GM23248 (cell line): ENCODE data around the gene PDHX. TPM values are rescaled to one million over a fixed set of nuclear protein-coding genes. Genes with fewer than 3 reads are reported as not detected.
A peak's percentile ranks its signal among the peaks of the same experiment; 100 is the strongest.

Source experiments
- DNase-seq: peaks from one replicate; pipeline ENCODE4 v3.0.0-alpha.2; 2015
- H2AFZ ChIP-seq: fragments of 200-600 bp; sonication (generic); 2 replicates; pipeline ENCODE4 v1.6.1; 2016; ENCODE audit warnings: antibody characterized with exemption
- H3F3A ChIP-seq: fragments of 200-600 bp; sonication (generic); 2 replicates; pipeline ENCODE4 v1.6.1; 2016; ENCODE audit warnings: mild to moderate bottlenecking, antibody characterized with exemption, mixed run types; ENCODE audit not compliant: insufficient read depth
- H3K27ac ChIP-seq: fragments of 200-600 bp; sonication (generic); 2 replicates; pipeline ENCODE4 v1.5.1; 2016; ENCODE audit warnings: mild to moderate bottlenecking
- H3K27me3 ChIP-seq: fragments of 200-600 bp; sonication (generic); replicated peaks from 2 replicates; pipeline ENCODE4 v1.6.1; 2016; ENCODE audit warnings: mild to moderate bottlenecking; ENCODE audit not compliant: insufficient read depth
- H3K36me3 ChIP-seq: fragments of 200-600 bp; sonication (generic); 2 replicates; pipeline ENCODE4 v1.6.1; 2016; ENCODE audit warnings: low read depth, mild to moderate bottlenecking
- H3K4me1 ChIP-seq: fragments of 200-600 bp; sonication (generic); 2 replicates; pipeline ENCODE4 v1.6.1; 2016; ENCODE audit warnings: mild to moderate bottlenecking; ENCODE audit not compliant: insufficient read depth
- H3K4me2 ChIP-seq: fragments of 200-600 bp; sonication (generic); one replicate; pipeline ENCODE4 v1.6.1; 2016; ENCODE audit warnings: mild to moderate bottlenecking; ENCODE audit not compliant: unreplicated experiment
- H3K4me3 ChIP-seq: fragments of 200-600 bp; sonication (generic); 2 replicates; pipeline ENCODE4 v1.5.1; 2016; ENCODE audit warnings: mild to moderate bottlenecking
- H3K79me2 ChIP-seq: fragments of 200-600 bp; sonication (generic); 2 replicates; pipeline ENCODE4 v1.6.1; 2016; ENCODE audit warnings: mild to moderate bottlenecking; ENCODE audit not compliant: insufficient read depth
- H3K9ac ChIP-seq: fragments of 200-600 bp; sonication (generic); 2 replicates; pipeline ENCODE4 v1.6.1; 2016; ENCODE audit warnings: mild to moderate bottlenecking
- H3K9me2 ChIP-seq: fragments of 200-600 bp; sonication (generic); 2 replicates; pipeline ENCODE4 v1.6.1; 2016; ENCODE audit warnings: mixed run types, mild to moderate bottlenecking, moderate library complexity; ENCODE audit not compliant: insufficient read depth
- H3K9me3 ChIP-seq: fragments of 200-600 bp; sonication (generic); one replicate; pipeline ENCODE4 v1.6.1; 2017; ENCODE audit warnings: low read depth
- H4K20me1 ChIP-seq: fragments of 200-600 bp; sonication (generic); 2 replicates; pipeline ENCODE4 v1.6.0; 2016; ENCODE audit not compliant: insufficient read depth
- EZH2 ChIP-seq: fragments of 200-600 bp; sonication (generic); IDR thresholded peaks from 2 replicates; pipeline ENCODE4 v1.6.1; 2018; ENCODE audit warnings: antibody characterized with exemption, mild to moderate bottlenecking; ENCODE audit not compliant: insufficient read depth, poor library complexity, severe bottlenecking
- EZH2phosphoT487 ChIP-seq: fragments of 200-600 bp; sonication (generic); IDR thresholded peaks from 2 replicates; pipeline ENCODE4 v1.6.1; 2018; ENCODE audit warnings: antibody characterized with exemption, moderate library complexity, mild to moderate bottlenecking, low read depth; ENCODE audit not compliant: insufficient read depth
- WGBS, 2 experiments: methylation state at CpG; one replicate each; pipeline ENCODE4 v1.1.6; 2015 to 2017; ENCODE audit warnings: low lambda C conversion rate in 2 of 2, low coverage in 1 of 2; ENCODE audit errors: missing lambda C conversion rate in 2 of 2; 5-methylcytosine and 5-hydroxymethylcytosine counted together
- in situ Hi-C: fragments of 300-500 bp; cut with MboI; formaldehyde crosslinking; loops from 2 replicates; pipeline ENCODE4 v1.15.0; 2020
- polyA plus RNA-seq: library from polyadenylated mRNA; unstranded; fragments of >200 nt; fragmentation: Nextera tagmentation; extraction: Ambion mirVana; gene quantifications from 2 replicates; pipeline ENCODE4 v1.2.1, GENCODE V29; 2016
- total RNA-seq: library from RNA; depleted of rRNA; stranded (reverse); fragments of >200 nt; shearing (Covaris generic); gene quantifications from 2 replicates; pipeline ENCODE4 v1.2.3, GENCODE V29; 2014

PDHX gene
- total and polyA plus RNA-seq, 2 experiments from 2014 or later = 36.1 to 40.1 TPM

DNA sequence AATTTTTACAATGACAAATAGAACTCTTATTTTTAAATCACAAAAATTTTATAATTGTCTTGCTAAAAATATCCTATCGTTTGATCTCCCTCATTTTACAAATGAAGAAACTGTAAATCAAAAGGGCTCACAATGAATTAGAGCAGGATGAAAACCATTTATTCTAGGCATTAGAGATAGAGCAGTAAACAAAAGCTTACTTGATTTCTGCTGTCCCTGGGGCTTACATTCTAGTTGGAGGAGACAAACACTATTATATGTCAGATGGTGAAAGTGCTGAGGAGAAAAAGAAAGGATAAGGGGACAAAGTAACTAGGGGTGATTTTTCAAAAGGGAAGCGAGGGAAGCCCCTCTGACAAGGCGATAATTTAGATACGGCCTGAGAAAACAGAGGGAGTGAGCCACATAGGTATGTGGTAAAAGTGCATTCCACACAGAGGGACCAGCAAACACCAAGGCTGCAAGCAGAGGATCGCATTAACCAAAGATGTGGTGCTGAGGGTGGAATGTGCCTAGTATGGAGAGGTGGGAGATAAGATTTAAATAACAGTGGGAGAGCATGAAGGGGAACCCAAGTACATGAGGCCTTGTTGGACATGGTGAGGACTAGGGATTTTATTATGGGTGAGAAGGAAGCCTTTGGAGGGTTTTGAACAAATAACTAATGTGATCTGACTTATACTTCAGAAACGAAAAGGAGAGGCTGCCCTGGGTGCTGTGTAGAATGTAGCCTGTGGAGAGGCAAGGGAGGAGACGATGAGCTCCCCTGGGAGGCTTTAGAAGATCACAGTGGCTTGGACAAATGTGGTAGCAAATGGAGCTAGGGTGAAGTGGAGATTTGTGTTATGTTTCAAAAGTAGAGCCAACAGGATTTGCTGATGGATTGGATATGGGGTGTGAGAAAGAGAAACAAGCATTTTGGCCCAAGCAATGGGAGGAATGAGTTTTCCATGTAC lies 62.1 kb downstream of the PDHX start:
- Histone ChIP-seq H3K27me3 (no peaks in the 10 kb centered on the region), H3K9me2 (no peaks in the 10 kb centered on the region), H2AFZ (no peak overlapping the region), H3K4me1 (peaks cover 46% of the 10 kb centered on the region), H4K20me1 (no peaks in the 10 kb centered on the region), H3K4me2 (peak overlapping the region; percentile 50), H3K36me3 (peaks cover 12% of the 10 kb centered on the region; the same call in 1 of the 2 replicates), H3K4me3 (peak overlapping the region; percentile 53; the same call in 1 of the 2 replicates), H3K79me2 (peaks cover 37% of the 10 kb centered on the region), H3K27ac (peak overlapping the region; percentile 75), H3K9me3 (no peaks in the 10 kb centered on the region), H3F3A (peaks cover 47% of the 10 kb centered on the region), H3K9ac (peak overlapping the region; percentile 44)
- no peak for DNase-seq
- in situ Hi-C loops = no loop called here
- TF ChIP-seq EZH2phosphoT487 (no peak), EZH2 (no peak)
- WGBS, 2 experiments = 74 to 77% methylated on average over 7 of the region's 7 CpGs

DNA sequence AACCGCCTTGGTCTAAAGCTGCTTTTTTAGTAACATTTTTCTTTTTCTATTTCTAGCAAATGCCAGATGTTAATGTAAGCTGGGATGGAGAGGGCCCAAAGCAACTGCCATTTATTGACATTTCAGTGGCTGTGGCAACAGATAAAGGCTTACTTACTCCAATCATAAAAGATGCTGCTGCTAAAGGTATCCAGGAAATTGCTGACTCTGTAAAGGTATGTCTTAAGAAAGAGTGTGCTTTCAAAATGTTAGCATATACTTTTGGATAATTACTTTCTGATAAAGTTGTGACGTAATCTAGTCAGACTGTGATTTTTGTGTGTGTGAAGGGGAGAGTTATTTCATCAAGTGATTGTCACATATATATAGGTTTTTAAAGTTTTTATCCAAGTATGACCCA lies 68.1 kb downstream of the PDHX start:
- Histone ChIP-seq H3K36me3 (peaks cover 20% of the 10 kb centered on the region; the same call in 1 of the 2 replicates), H3K79me2 (peaks cover 10% of the 10 kb centered on the region), H2AFZ (no peak overlapping the region), H3K4me2 (no peak overlapping the region), H3K4me3 (no peak overlapping the region), H3K9me3 (no peaks in the 10 kb centered on the region), H3K27me3 (no peaks in the 10 kb centered on the region), H3K27ac (no peak overlapping the region), H3F3A (peaks cover 20% of the 10 kb centered on the region), H3K9me2 (no peaks in the 10 kb centered on the region), H3K9ac (no peak overlapping the region), H4K20me1 (no peaks in the 10 kb centered on the region), H3K4me1 (peaks cover 20% of the 10 kb centered on the region)
- 99% methylated on average over 2 of the region's 2 CpGs for WGBS, 2 experiments
- TF ChIP-seq EZH2phosphoT487 (no peak), EZH2 (no peak)
- DNase-seq = no peak
- in situ Hi-C loops = no loop called here

DNA sequence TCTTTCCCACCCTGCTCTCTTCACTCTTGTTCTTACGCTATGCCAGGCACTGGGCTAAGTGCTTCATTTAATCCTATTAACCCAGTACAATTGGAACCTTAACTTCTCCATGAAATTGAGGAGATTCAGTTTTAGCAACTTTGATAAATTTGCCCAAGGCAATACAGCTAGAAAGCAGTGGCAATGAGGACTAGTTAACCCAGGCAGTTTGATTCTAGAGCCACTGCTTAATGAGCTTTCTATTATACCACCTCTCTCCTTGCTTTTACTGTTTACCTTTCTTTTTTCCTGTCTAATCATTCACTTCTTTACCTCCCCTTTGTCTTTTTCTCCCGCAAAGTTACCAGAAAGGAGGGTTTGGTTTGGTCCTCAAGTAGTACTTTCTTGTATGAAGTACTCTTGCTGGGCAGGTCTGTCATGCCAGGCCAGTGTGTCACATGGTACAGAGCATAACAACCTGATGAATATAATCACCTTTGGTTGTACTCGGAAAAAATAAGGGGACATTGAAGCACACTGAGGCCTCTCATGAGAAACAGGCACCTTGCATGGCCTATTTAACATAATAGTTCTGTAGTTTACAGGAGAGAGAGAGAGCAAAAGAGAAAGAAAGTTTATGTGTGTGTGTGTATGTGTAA lies 70.6 kb downstream of the PDHX start:
- no peak for DNase-seq
- H3K9ac ChIP-seq = no peak overlapping the region
- H3K9me2 ChIP-seq = no peaks in the 10 kb centered on the region
- H3F3A ChIP-seq = peaks cover 20% of the 10 kb centered on the region
- H2AFZ ChIP-seq = no peak overlapping the region
- H3K27ac ChIP-seq = no peak overlapping the region
- no peak for TF ChIP-seq EZH2
- no peaks in the 10 kb centered on the region for H3K9me3 ChIP-seq
- no peaks in the 10 kb centered on the region for H4K20me1 ChIP-seq
- H3K36me3 ChIP-seq = peaks cover 16% of the 10 kb centered on the region; the same call in 1 of the 2 replicates
- no peaks in the 10 kb centered on the region for H3K27me3 ChIP-seq
- no peak overlapping the region for H3K4me3 ChIP-seq
- in situ Hi-C loops = no loop called here
- peaks cover 20% of the 10 kb centered on the region for H3K4me1 ChIP-seq
- WGBS, 2 experiments = 93 to 99% methylated on average over 3 of the region's 3 CpGs
- no peaks in the 10 kb centered on the region; the same call in none of the 2 replicates for H3K79me2 ChIP-seq
- H3K4me2 ChIP-seq = no peak overlapping the region

DNA sequence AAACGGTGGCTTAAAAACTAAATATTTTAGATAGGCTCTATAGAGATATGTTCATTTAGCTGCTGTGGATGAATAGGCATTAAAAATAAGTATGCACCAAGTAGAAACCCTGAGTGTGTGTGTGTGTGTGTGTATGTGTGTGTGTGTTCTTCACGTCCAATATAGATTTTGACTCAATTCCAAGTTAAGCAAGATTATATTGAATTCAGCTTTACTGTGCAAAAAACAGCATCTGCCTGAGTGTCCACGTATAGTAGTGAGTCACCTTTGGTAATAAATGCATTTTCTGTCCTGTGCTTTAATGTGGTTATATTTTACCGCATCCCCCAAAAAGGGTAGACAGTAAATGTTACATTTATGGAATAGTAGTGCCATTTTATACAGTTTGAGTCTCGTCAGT lies 71.2 kb downstream of the PDHX start:
- Histone ChIP-seq H2AFZ (no peak overlapping the region), H3K27ac (peak overlapping the region; percentile 14), H3K79me2 (no peaks in the 10 kb centered on the region; the same call in none of the 2 replicates), H3K4me2 (no peak overlapping the region), H3K9me3 (no peaks in the 10 kb centered on the region), H3K9ac (no peak overlapping the region), H3K27me3 (no peaks in the 10 kb centered on the region), H3K4me3 (no peak overlapping the region), H3K9me2 (no peaks in the 10 kb centered on the region), H3K36me3 (peaks cover 21% of the 10 kb centered on the region; the same call in 1 of the 2 replicates), H4K20me1 (no peaks in the 10 kb centered on the region), H3K4me1 (peaks cover 20% of the 10 kb centered on the region), H3F3A (peaks cover 20% of the 10 kb centered on the region)
- TF ChIP-seq EZH2phosphoT487 = no peak
- no peak for TF ChIP-seq EZH2
- in situ Hi-C loops = no loop called here
- WGBS, 2 experiments = 77 to 80% methylated on average over 5 of the region's 5 CpGs
- DNase-seq = peak; percentile 26
